Activated T-cell treated with anti-CD3 and anti-CD28 coated beads, Interleukin-2, amount 50 U/mL, for 48 hours (primary cell): Measurements from ENCODE around the gene RAPGEFL1.
"Not testable (repeated sequence)": the region's sequence is repeated elsewhere in the genome, so short reads cannot be mapped to it uniquely, and the experiment has no call there.

Source experiments
- DNase-seq, 2 experiments: peaks; one replicate each; pipeline ENCODE4 v3.0.0-alpha.2; 2020

RAPGEFL1 gene

DNA sequence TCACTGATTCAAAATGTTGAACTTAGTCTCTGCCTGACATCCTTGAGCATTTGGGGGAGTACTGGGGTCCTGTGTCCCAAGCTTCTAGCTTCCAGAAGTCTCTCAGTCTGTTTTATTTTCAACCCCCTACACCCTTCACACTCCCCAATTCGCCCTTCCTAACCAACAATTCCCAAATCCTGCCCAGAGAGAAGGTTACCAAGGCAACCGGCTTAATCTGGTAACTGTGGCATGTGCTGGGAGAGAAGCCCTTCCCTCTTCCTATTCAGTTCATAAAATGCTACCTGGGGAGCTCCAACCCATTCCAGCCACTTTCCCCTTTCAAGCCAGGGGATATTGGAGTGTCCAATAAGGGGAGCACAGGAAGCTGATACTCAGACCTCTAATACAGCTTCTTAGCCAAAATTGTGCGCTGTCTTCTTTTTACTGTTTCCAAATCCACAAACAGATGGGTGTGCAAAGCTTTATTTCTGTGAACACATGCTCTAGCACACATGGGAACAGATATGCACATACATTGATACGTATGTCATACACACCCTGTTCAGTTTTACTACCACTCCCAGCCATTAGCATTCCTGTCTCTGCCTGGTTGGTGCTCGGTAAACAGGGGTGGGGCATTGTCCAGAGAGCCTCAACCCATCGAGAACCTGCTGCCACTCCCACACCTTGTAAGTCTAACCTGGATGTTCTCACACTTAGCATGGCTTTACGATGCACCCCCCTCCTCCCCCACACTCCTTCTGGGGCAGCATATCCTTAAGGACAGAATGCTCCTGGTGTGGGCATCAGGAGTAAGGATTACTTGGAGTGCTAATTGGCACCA, 1.1 kb upstream of the RAPGEFL1 start:
- DNase-seq: no peak

DNA sequence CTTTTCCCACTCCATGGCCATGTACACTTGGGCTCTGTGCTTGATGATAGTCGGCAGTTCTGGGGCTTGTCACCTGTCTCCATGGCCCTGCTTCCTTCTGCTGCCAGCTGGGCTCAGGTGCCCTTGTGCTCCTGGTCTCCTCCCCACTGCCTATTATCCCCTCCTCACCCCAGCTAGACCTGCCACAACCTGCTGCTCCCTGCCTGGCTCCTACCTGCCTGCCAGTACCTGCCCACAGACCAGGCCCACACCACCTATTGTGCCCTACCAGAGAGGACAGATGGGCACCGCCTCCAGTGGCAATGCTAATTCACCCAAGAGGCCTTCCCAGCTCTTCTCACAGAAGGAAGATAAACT, 538 bp upstream of the RAPGEFL1 start:
- no peak for DNase-seq

DNA sequence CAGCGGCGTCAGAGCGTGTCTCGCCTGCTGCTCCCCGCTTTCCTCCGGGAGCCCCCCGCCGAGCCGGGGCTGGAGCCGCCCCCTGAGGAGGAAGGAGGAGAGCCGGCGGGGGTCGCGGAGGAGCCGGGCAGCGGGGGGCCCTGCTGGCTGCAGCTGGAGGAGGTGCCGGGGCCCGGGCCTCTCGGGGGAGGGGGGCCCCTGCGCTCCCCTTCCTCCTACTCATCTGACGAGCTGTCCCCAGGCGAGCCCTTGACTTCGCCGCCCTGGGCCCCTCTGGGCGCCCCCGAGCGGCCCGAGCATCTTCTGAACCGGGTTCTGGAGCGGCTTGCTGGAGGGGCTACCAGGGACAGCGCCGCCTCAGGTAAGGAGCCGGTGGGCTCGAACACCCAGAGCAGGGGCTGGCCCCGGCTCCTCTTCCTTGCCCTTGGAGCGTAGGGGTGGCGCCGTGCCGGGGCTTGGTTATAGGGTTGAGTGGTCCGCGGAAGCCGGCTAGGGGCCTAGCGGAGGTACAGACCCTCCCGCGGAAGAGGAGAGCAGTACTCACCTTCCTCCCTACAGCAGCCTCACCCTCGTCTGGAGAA, 841 bp downstream of the RAPGEFL1 start:
- no peak for DNase-seq

DNA sequence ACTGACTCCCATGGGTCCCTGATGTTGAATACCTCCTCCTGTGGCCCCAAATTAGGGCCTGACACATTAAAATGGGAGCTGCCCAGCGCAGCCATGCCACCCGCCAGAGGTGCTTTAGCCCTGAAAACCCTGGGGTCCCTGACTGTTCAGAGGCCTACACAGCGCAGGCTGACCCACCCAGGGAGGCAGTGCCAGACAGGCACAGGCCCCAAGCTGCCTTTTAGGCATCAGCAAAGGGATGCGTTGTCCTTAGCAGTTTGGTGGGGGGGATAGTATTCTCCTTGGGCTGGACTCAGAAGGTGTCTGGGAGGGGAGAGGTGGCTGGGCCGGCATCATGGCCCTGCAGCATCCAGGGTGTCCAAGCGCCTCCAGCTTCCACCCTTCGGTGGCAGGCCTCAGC, 1.4 kb downstream of the RAPGEFL1 start:
- DNase-seq: no peak

DNA sequence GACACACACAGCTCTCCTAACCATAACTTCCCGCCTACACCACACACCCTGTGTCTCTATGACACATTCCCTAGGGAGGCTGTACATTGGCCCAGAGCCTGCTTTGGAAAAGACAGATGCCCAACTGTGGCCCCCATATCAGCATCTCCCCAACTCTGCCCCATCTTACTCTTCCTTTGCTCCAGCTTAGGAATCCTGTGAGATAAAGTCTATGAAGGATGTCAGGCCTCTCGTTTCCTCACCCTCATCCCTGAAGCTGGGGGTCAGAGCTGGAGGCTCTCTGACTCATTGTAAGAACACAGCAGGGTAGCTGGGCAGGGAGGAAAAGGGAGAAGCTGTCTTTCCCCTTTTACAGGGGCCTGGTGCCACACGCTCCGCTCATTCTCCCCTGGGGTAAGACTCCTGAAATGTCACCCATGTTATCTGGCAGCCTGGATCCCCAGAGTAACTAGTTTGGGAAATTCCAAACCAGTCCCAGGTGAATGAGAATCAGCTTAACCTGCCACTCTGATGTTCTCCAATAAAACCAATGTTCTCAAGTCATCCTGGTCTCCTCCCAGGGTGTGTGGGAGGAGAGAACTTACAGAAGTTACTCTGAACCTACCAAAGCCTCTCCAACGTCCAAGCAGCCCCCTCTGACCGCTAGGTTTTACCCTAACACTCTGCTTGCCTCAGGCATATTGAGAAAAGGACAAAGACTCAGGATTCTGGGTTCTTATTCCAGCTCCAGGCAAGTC, 2.8 kb downstream of the RAPGEFL1 start:
- DNase-seq: no peak

DNA sequence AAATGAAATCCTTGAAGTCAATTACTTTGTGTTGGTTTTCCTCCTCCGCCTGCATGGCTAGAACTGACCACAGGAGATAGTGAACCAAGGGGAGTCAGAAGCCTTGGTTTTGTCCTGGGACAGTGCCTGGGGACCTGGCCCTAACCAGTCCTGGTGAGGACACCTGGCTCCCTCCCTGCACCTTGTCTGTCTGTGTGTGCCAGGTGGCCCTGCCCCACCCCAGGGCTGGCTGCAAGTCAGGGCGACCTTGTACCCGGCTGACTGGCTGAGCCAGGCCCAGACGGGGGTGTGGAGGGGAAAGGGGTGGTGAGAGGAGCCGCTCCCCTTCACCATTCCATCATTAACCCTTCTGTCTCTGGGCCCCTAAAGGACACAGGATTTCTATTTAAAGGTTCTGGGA, 3.4 kb downstream of the RAPGEFL1 start:
- no peak for DNase-seq

DNA sequence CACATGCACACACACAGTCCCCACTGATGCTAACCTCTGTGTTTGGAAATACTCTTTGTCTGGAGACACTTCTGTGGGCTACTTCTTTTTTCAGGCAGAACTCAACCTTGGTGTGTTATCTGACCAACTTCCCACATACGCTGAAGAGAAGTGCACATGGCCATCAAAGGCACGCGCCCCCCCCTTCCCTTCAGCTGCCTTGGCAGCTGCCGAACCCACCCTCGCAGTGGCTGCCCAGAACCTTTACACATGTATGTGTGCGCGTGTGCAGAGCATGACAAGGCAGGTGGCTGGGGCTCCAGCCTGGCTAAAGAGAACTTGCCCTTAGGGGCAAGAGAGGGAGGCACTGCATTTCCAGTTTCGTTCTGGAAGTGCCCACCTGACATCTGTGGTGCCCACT, 3.9 kb downstream of the RAPGEFL1 start:
- no peak for DNase-seq

DNA sequence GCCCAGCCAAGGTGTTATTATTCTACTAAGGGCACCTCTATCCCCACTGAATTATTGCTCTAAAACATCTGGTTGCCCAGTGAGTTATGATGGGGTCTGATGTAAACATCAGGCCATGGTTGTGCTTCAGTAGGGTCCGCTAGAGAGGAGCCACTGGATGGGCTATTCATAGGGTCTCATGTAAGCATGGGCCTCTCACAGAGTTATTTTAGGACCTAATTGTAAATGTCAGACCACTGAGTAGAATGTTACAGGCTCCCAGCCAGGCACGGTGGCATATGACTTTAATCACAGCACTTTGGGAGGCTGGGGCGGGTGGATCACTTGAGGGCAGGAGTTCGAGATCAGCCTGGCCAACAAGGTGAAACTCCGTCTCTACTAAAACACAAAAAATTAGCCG, 5.3 kb downstream of the RAPGEFL1 start:
- DNase-seq: no peak

DNA sequence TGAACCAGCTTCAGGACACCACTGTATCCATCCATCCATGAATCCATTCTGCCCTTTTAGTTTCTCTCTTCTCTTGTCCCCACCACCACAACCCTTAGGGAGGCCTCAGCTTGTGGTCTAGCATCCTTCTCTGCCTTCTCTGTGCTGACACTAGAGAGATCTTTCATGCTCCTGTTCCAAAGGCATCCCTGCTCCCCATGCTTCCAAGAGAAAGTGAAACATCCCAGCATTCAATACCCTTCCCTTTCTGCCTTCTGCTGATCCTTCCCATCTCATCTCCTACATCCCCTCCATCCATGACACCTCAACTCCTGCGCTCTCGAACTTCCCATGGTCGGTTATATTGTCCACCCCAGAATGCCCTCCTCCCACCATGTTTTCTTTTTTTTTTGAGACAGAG, 10.0 kb downstream of the RAPGEFL1 start:
- DNase-seq: no peak

DNA sequence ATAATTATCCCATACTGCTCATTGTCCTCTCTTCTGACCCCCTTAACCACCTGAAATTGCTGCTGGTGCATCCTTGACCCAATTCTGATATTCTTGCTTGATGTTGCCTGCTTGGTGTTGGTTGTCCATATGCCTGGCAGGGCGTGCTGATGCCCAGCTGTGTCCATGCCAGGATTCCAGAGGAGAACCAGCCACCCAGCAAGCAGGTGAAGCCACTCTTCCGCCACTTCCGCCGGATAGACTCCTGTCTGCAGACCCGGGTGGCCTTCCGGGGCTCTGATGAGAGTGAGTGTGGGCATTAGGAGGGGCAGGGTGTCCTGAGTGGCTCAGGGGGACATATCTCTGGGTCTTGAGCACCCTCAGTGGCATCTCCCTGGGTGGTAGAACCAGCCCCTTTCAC, 11.4 kb downstream of the RAPGEFL1 start:
- no peak for DNase-seq

DNA sequence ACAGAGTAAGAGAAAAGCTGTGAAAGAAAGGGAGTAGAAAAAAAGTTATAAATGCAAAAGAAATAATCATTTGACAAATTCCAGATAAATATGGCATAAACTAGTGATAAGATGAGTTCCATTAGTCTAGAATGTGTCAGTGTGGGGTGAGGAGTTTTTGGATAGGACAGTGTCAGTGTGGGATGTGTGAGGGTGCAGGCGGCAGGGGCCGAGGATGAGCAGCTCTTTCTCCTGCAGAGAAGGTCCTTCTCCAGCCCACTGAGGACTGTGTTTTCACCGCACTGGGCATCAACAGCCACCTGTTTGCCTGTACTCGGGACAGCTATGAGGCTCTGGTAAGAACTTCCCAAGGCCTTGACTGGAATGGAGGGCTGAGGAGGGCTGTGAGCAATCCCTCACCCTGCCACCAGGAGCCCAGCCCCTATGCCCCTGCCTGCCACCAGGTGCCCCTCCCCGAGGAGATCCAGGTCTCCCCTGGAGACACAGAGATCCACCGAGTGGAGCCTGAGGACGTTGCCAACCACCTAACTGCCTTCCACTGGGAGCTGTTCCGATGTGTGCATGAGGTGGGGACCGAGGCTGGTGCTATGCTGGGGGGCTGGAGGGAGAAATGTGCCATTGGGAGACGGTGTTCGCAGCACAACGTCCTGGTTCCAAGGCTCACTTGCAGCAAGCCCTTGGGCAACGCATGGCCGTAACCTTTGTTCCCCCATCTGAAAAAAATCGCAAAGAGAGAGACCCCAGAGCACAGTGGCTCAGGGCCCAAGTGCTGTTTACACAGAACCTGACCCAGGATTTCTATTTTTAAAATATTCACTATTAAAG, 13.1 kb downstream of the RAPGEFL1 start:
- DNase-seq: peak; percentile 52 to 60

DNA sequence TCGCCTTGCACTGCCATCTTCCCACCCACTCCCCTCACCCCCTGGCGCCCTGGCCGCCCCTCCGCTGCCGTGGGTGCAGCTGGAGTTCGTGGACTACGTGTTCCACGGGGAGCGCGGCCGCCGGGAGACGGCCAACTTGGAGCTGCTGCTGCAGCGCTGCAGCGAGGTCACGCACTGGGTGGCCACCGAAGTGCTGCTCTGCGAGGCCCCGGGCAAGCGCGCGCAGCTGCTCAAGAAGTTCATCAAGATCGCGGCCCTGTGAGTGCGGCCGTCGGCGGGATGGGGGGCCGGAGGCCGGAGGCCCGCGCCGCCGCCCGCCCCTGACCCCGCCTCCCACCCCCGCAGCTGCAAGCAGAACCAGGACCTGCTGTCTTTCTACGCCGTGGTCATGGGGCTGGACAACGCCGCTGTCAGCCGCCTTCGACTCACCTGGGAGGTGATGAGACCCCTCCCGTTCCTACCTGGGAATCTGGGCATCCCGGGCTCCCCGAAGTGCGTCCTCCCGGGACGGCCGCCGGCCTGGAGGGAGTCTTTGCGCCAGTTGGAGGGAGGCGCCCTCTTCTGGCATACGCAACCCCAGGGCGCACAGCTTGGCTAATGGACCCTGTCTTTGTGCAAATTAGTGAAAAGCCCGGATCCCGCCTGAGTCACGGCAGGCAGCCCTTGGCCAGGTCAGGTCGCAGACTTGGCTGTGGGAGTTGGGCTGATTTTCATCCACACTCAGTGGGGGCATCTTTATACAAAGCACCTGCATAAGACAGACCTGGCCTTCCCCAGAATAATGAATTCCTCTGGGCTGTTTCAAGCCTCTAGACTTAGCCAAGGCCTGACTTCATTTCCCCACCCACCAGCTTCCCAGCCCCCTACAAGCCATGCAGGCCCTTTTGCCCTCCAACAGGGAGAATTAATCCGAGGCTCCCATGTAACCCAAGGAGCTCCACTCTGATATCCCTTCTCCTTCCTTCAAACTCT, 14.3 kb downstream of the RAPGEFL1 start:
- DNase-seq: peak; percentile 86

DNA sequence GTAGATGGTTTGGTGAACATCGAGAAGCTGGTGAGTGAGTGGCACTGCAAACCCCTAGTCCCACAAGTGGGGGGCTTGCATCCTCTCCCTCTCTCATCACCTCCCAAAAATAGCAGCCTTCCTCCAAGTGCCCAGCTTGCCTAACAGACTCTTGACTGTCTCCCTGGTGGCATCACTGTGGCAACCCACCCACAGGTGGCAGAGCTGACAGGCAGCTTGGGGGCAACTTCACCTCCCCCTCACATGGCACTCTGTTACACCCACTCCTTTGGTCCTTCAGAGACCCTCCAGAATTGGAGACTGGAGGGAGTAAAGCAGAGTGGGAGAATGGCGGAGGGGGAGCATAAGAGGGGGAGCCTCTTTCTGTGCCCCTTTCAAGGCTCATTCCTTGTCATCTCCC, 15.7 kb downstream of the RAPGEFL1 start:
- no peak for DNase-seq

DNA sequence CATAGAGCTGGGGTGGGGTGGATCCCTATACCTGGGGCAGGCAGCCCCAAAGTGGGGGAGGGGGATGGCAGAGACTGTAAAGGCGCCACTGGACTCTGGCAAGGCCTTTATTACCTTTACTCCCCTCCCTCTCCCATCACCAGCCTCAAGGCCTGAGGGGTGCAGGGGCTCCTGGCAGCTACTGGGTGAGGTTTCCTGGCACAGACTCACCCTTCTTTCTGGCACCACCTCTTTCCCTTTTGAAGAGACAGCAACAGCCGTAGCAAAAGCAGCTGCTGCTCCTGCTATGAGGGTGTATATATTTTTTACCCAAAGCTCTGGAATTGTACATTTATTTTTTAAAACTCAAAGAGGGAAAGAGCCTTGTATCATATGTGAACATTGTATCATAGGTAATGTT, 17.6 kb downstream of the RAPGEFL1 start:
- no peak for DNase-seq

DNA sequence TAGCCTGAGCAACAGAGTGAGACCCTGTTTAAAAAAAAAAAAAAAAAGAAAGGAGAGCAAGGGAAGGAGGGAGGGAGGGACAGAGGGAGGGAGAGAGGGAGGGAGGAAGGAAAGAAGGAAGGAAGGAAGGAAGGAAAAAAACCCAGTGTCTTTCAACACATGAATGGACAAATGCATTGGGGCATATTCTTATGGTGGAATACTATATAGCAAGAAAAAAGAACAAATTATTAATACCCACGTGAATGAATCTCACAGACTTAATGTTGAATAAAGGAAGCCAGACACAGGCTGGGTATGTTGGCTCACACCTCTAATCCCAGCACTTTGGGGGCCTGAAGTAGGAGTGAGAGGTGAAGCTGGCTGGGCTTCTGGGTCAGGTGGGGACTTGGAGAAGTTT, 20.3 kb downstream of the RAPGEFL1 start:
- DNase-seq: no peak

DNA sequence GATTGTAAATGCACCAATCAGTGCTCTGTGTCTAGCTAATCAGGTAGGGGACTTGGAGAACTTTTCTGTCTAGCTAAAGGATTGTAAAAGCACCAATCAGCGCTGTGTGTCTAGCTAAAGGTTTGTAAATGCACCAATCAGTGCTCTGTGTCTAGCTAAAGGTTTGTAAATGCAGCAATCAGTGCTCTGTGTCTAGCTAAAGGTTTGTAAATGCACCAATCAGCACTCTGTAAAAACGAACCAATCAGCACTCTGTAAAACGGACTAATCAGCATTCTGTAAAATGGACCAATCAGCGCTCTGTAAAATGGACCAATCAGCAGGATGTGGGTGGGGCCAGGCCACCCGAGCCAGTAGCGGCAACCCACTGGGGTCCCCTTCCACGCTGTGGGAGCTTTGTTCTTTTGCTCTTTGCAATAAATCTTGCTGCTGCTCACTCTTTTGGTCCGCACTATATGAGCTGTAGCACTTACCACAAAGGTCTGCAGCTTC, 20.7 kb downstream of the RAPGEFL1 start:
- peak in 1 of 2 experiments; percentile 50 for DNase-seq

DNA sequence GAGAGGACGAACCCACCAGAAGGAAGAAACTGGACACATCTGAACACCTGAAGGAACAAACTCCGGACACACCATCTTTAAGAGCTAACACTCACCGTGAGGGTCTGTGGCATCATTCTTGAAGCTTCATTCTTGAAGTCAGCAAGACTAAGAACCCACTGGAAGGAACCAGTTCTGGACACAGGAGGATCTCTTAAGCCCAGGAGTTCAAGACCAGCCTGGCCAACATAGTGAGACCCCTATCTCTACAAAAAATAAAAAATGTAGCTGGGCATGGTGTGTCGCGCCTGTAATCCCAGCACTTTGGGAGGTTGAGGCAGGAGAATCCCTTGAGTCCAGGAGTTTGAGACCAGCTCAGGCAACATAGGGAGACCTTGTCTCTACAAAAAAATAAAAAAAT, 21.3 kb downstream of the RAPGEFL1 start:
- no peak for DNase-seq

DNA sequence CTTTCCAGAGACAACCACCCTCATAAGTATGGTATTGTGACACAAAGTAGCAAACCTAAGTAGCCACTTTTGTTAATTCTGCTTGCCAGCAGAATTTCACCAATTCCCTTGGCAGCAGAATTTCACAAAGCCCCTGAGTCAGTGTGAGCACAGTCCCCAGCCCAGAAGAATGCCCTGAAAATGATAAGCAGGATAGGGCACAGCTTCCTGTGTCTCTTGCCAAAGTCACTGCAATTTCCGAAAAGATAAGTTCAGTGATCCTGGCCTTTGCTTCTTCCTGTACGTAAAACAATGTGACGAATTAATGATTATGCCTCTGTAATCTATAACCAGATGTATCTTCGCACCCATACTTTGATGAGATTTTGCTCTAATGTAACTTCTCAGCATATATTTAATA, 25.9 kb downstream of the RAPGEFL1 start:
- DNase-seq: no peak

DNA sequence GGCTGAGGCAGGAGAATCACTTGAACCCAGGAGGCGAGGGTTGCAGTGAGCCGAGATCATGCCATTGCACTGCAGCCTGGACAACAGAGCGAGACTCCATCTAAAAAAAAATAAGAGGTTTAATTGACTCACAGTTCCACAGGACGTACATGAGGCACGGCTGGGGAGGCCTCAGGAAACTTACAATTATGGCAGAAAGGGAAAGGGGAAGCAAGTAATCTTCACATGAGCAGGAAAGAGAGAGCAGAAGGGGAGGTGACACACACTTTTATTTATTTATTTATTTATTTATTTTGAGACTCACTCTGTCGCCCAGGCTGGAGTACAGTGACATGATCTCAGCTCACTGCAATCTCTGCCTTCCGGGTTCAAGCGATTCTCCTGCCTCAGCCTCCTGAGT, 28.9 kb downstream of the RAPGEFL1 start:
- DNase-seq: not testable (repeated sequence)

DNA sequence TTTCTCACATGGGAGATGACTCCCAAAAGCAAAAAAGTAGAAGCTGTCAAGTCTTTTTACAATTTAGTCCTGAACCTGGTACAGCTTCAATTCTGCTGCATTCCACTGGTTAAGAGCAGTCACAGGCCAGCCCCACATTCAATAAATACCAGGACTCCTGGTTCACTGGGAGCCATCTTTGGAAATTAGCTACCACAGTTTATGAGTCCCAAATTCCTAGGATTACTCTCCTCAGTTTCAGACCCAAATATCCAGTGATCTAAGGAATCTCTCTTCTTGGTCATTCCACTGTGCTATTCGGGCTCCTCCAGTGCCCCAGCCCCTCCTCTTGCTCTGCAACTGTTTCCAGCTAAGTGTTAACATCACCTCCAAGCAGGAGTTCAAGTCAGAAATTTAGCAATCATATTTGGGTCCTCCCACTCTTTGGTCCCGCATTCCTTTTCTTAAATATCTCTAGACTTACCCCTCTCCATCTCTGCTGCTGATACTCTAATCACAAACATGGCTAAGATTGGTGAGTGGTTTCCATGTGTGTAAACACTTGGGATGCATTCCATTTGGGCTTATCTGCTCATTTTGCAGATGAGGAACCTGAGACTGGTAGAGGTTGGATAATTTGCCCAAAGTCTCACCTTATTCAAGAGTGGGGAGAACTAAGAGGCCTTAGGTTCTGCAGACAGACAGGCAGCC, 32.3 kb downstream of the RAPGEFL1 start:
- no peak for DNase-seq

DNA sequence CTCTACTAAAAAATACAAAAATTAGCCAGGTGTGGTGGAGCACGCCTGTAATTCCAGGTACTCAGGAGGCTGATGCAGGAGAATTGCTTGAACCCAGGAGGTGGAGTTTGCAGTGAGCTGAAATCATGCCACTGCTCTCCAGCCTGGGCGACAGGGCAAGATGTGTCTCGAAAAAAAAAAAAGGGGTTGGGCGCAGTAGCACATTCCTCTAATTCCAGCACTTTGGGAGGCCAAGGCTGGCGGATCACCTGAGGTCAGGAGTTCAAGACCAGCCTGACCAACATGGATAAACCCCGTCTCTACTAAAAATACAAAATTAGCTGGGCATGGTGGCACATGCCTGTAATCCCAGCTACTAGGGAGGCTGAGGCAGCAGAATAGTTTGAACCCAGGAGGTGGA, 36.6 kb downstream of the RAPGEFL1 start:
- DNase-seq: not testable (repeated sequence)
